AG09319 (cell line): ENCODE data around the gene SSBP3.

Source experiments
- DNase-seq: peaks from one replicate; pipeline ENCODE4 v3.0.0-alpha.2; 2010; ENCODE audit warnings: low read depth; ENCODE audit errors: extremely low read depth
- CTCF ChIP-seq: IDR thresholded peaks from 2 replicates; pipeline ENCODE4 v1.5.1; 2011; ENCODE audit warnings: low read depth, mild to moderate bottlenecking, inconsistent platforms, low read length, moderate library complexity

Gene SSBP3

DNA sequence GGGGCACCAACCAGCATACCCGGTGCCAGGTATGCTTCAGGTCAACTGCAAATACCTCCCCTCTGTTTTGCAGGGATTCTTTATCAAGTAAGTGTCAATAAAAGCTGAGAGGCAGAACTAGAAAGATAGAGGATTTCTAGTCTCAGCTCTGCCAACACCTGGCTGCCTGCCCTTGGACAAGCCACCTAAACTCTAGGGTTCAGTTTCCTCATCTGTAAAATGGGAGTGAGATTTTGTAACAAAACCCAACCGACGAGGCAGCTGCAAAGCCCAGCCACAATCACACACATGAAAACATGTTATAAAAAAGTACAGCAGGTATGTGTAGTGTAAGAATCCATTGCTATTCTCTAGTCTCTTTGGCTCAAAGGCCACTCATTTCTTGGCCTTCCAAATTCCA, 8.2 kb downstream of the SSBP3 start:
- TF ChIP-seq CTCF = no peak
- DNase-seq = no peak

- no peak for DNase-seq
- TF ChIP-seq CTCF = no peak
Measured at GRCh38 chr1:54397090-54397591, 9.1 kb downstream of the SSBP3 start.

GRCh38 chr1:54396261-54396933, 9.8 kb downstream of the SSBP3 start:
- no peak for TF ChIP-seq CTCF
- no peak for DNase-seq

DNA sequence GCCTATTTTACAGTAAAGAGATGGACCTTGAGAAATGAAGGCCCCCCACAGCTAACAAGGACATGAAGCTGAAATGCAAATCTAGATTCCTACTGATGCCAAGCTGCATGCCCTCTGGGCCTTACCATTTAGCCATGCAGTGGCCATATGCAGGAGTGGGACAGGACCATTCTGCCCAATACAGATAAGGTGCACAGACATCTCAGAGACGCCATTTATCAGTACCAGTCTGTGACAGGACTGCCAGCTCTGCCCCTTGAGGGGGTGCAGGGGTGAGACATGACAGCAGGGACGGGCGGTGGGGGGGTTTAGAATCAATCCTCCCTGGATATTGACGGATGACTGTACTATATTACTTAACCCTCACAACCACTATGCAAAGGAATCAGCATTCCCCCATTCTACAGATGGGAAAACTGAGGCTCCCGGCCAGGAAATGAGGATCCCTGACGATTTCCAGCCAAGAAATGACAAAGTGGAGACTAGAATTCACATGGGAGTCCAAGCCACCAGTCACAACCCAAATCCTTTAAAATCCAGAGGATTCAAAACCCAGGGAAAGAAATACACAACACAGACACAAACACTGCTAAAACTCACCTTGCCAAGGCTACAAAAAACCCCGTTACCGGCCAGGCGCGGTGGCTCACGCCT, 10.8 kb downstream of the SSBP3 start:
- no peak for DNase-seq
- no peak for TF ChIP-seq CTCF

DNA sequence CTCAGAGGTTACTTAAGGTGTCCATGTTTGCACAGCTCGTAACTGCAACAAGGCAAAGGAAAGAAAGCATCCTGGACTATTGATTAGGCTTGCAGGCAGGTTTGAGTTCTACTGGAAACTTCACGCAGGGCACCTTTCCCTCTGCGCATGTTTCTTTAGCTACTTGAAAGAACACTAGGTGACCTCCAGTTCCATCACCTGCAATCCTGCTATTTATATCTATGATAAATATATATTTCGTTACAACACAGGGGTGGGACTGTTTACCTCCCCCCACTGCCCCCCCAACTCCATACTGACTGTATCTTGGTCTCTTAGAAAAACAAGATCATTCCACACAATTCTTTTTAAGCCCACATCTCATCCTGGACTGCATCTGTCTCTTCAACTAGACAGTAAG, 12.1 kb downstream of the SSBP3 start:
- TF ChIP-seq CTCF = no peak
- DNase-seq = no peak

- no peak for DNase-seq
- no peak for TF ChIP-seq CTCF
Measured at GRCh38 chr1:54392401-54392800, 13.8 kb downstream of the SSBP3 start.

DNA sequence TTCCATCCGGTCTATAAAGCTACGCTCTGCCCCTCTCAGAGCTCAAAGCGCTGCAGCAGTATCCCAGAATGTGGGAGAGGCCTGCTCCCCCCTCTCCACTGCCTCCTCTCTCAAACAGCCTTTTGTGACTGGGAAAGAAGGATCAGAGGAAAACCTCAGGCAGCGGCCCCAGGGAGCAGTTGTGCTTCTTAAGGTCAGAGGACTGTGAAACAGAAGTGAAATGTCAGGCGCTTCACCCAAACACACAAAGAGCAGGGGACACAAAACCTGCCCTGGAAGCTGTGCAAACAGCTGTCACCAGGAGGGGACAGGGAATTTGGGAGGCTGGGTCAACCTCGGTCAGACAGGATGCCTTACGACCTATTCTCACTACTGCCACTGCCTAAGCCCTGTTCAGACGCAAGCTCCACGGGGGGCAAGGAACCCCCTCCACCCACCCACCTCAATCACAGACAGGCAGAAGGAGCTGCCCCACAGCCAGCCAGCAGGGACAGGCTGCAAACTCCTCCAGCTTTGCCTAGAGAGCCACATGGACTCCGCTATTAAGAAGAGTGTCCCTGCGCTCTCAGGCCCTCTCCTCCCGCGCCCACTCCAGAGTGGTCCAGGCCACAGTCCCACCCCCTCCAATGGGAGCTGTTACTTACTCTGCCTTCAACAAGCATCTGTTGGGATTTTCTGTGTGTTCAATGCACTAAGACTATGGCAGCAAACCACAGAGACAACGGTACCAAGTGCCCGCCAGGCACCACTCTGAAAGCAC, 14.6 kb downstream of the SSBP3 start:
- no peak for TF ChIP-seq CTCF

More for the DNA sequence above, 14.6 kb downstream of the SSBP3 start:
- DNase-seq = no peak
